ENCODE measurements around the gene NPAS1. TPM values are rescaled to one million over a fixed set of nuclear protein-coding genes. Genes with fewer than 3 reads are reported as not detected.

The NPAS1 gene
- total RNA-seq, 1 donor from 2014 or later = 0.99 TPM

DNA sequence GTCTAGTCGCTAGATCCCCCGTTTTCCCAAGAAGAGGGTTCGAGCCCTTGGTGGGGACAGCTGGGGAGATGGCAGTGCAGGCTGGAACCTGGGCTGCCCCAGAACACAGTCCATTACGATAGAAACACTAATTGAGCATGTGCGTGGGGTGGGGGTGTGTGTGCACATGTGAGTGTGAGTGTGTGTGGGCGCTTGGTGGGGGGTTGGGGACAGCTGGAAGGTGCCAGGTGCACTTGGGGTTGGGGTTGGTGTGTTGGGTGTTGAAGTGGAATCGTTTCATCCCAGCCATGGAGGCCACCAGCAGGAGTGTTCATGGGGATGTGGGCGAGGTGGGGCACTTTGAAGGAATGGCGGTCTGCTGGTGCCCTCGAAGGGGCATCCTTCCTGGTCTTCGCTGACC is 18.1 kb upstream of the NPAS1 start:
- H3K4me1 Mint-ChIP-seq (ENCODE audit: unreplicated experiment) = no peaks in the 10 kb centered on the region
- H3K27ac Mint-ChIP-seq (ENCODE audit: unreplicated experiment) = no peak overlapping the region
- no peak overlapping the region for H3K4me3 Mint-ChIP-seq (ENCODE audit: unreplicated experiment)
- DNase-seq (ENCODE audit: extremely low spot score, unreplicated experiment) = no peak
- TF ChIP-seq, protein P1, sequence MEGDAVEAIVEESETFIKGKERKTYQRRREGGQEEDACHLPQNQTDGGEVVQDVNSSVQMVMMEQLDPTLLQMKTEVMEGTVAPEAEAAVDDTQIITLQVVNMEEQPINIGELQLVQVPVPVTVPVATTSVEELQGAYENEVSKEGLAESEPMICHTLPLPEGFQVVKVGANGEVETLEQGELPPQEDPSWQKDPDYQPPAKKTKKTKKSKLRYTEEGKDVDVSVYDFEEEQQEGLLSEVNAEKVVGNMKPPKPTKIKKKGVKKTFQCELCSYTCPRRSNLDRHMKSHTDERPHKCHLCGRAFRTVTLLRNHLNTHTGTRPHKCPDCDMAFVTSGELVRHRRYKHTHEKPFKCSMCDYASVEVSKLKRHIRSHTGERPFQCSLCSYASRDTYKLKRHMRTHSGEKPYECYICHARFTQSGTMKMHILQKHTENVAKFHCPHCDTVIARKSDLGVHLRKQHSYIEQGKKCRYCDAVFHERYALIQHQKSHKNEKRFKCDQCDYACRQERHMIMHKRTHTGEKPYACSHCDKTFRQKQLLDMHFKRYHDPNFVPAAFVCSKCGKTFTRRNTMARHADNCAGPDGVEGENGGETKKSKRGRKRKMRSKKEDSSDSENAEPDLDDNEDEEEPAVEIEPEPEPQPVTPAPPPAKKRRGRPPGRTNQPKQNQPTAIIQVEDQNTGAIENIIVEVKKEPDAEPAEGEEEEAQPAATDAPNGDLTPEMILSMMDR (IDR thresholded peaks at IDR 0.05) = no peak
- H3K27me3 Mint-ChIP-seq (ENCODE audit: unreplicated experiment) = no peaks in the 10 kb centered on the region
- peaks cover 27% of the 10 kb centered on the region for H3K36me3 Mint-ChIP-seq (ENCODE audit: unreplicated experiment)
- no peaks in the 10 kb centered on the region for H3K9me3 Mint-ChIP-seq (ENCODE audit: unreplicated experiment)

DNA sequence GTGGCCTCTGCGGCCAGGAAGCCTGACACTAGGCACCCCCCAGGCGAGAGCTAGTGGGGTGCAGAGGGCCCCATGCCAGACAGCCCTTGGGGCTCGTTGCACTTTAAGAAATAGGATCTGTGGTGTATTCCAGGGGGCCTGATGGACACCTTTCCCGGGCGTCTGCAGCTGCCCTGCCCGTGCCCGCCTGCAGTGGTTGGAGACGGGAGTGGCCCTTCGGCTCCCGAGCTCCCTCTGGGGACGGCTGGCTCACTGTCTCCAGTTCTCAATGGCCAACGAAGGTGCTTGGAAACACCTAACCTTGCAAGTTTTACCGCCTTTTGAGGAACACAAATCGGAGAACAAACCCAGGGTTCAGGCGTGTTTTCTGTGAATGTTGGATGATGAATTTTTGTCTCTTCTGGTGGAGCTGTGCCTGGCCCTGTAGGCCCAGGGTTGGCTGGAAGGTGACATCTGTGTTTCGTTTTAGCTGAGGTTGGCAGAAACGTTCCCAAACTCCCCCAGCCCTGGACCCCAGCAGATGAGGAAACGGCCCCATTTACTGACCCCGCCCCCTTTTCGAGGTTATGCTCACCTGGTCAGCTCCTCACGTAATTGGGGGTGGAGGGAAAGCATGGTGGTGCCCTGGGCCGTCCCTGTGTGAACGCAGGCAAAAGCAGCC is 17.4 kb upstream of the NPAS1 start:
- no peak for DNase-seq (ENCODE audit: extremely low spot score, unreplicated experiment)
- Mint-ChIP-seq H3K9me3 (ENCODE audit: unreplicated experiment) (no peaks in the 10 kb centered on the region), H3K27me3 (ENCODE audit: unreplicated experiment) (no peaks in the 10 kb centered on the region), H3K4me3 (ENCODE audit: unreplicated experiment) (no peak overlapping the region), H3K36me3 (ENCODE audit: unreplicated experiment) (peaks cover 26% of the 10 kb centered on the region), H3K27ac (ENCODE audit: unreplicated experiment) (no peak overlapping the region), H3K4me1 (ENCODE audit: unreplicated experiment) (no peaks in the 10 kb centered on the region)
- TF ChIP-seq, protein P1 (IDR thresholded peaks at IDR 0.05) = no peak

DNA sequence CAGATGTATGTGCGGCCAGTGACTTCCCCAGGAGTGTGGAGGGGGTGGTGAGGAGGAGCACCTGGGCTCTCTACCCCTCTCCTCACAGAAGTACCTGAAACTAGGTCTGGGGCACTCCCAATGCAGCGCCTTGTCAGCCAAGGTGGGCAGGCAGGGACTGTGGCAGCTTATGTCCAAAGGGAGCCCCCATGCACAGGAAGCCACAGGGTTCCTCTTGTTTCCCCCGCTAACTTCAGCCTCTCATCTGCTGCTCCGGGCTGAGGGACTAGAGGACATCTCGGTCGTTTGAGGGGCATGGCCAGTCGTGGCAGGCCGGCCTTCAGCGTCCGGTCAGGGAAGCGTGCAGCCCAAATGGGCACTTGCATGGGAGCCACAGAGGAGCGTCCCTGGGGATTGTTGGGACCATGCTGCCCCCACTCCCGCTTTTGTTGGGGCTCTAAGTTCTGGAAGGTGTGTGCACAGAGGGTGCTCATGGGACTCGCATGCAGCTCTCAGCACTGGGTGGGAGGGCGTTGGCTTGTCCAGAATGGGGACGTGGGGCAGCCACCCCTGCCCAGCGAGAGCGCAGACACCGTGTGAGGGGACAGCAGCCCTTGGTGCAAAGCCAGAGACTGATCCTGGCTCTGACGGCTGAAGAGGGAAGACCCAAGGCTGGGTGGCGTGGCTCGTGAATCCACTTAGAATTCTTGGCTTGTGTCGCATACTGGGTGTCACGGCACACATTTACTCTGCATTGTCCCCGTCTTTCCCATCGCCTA is 16.6 kb upstream of the NPAS1 start:
- Mint-ChIP-seq H3K4me3 (ENCODE audit: unreplicated experiment) (no peak overlapping the region), H3K27ac (ENCODE audit: unreplicated experiment) (no peak overlapping the region), H3K36me3 (ENCODE audit: unreplicated experiment) (peaks cover 22% of the 10 kb centered on the region), H3K9me3 (ENCODE audit: unreplicated experiment) (no peaks in the 10 kb centered on the region), H3K4me1 (ENCODE audit: unreplicated experiment) (no peaks in the 10 kb centered on the region), H3K27me3 (ENCODE audit: unreplicated experiment) (no peaks in the 10 kb centered on the region)
- TF ChIP-seq, protein P1 (IDR thresholded peaks at IDR 0.05) = no peak
- no peak for DNase-seq (ENCODE audit: extremely low spot score, unreplicated experiment)

DNA sequence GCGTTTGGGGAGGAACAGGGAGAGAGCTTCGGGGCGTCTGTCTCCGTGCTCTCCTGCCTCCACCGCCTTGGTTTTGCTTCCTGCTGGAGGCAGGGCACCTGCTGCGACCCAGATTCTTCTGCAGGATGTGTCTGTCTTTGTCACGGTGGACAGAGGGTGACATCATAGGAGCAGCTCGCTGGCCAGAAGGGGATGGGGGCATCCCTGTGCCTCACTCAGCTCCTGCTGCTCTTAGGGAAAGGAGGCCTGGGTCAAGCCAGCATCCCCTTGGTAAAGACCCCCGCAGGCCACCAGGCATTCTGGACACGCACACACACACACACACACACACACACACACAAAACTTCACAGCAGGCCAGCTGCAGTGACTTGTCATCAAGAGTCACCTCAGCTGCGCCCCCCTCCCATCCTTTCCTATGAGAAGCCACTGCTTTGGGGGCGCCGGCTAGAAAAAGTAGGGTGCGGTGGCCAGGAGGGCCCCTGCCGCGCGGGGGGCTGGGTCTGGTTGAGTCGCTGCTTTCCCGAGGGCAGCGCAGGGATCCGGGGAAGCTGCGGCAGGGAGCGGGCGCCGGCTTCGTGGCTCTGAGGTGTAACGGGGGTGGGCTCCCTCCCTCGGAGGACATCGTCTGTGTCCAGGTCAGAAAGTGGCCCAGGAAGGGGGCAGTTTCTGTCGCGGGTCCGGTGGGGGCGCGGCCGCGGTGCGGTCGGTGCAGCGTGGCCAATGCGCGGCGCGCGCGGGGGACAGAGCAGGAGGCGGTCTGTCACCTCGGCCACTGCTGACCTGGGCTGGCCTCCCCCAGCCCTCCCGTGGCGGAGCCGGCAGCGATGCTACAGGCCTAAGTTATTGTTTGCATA is 15.8 kb upstream of the NPAS1 start:
- H3K36me3 Mint-ChIP-seq (ENCODE audit: unreplicated experiment) = peaks cover 19% of the 10 kb centered on the region
- no peak overlapping the region for H3K4me3 Mint-ChIP-seq (ENCODE audit: unreplicated experiment)
- H3K27me3 Mint-ChIP-seq (ENCODE audit: unreplicated experiment) = no peaks in the 10 kb centered on the region
- H3K4me1 Mint-ChIP-seq (ENCODE audit: unreplicated experiment) = no peaks in the 10 kb centered on the region
- H3K9me3 Mint-ChIP-seq (ENCODE audit: unreplicated experiment) = no peaks in the 10 kb centered on the region
- H3K27ac Mint-ChIP-seq (ENCODE audit: unreplicated experiment) = no peak overlapping the region
- DNase-seq (ENCODE audit: extremely low spot score, unreplicated experiment) = no peak
- TF ChIP-seq, protein P1 (IDR thresholded peaks at IDR 0.05) = no peak
